SK-N-SH (cell line): Measurements from ENCODE around the gene CRTC1. TPM values are rescaled to one million over a fixed set of nuclear protein-coding genes. Genes with fewer than 3 reads are reported as not detected.

Experiments
- CTCF ChIA-PET: fragments of 300-600, 350-600 bp; formaldehyde crosslinking; extraction: SDS; loops from one replicate; lab custom pipeline; 2021; lab: Yijun Ruan, JAX
- POLR2A ChIA-PET: fragments of 350-600 bp; sonication (Branson Sonifier 250); formaldehyde crosslinking; extraction: SDS; loops from one replicate; lab custom pipeline; 2020; ENCODE audit warnings: antibody characterized with exemption, inconsistent platforms; lab: Yijun Ruan, JAX
- DNase-seq: peaks from one replicate; pipeline ENCODE4 v3.0.0; 2012
- H2AFZ ChIP-seq: fragments of 200-600 bp; sonication (generic); 2 replicates; pipeline ENCODE4 v1.8.1; 2016; ENCODE audit warnings: antibody characterized with exemption, mild to moderate bottlenecking, low read depth
- H3F3A ChIP-seq: fragments of 200-600 bp; sonication (generic); replicated peaks from 2 replicates; pipeline ENCODE3; 2016; ENCODE audit warnings: antibody characterized with exemption, mild to moderate bottlenecking; ENCODE audit not compliant: insufficient read depth
- H3K27ac ChIP-seq, 2 experiments: fragments of 200-500 bp in 1 of 2; fragments of 200-600 bp in 1 of 2; sonication (Bioruptor generic) in 1 of 2; sonication (generic), shearing (Covaris generic) in 1 of 2; 2 replicates each; pipeline versions ENCODE4 v1.5.1 to v1.6.1; 2014 to 2016; ENCODE audit warnings: low read depth in 2 of 2, inconsistent platforms in 1 of 2, low read length in 1 of 2, mild to moderate bottlenecking in 1 of 2, mixed read lengths in 1 of 2
- H3K27me3 ChIP-seq: fragments of 200-600 bp; sonication (generic), shearing (Covaris generic); 2 replicates; pipeline ENCODE4 v1.6.1; 2016; ENCODE audit warnings: mixed run types; ENCODE audit not compliant: insufficient read depth
- H3K36me3 ChIP-seq, 2 experiments: fragments of 200-500 bp in 1 of 2; fragments of 200-600 bp in 1 of 2; sonication (Bioruptor generic) in 1 of 2; sonication (generic) in 1 of 2; replicated peaks in 1 of 2; 2 replicates each; pipeline versions ENCODE3 to v1.5.1; 2014 to 2016; ENCODE audit warnings: low read length in 1 of 2, mild to moderate bottlenecking in 1 of 2; ENCODE audit not compliant: insufficient read depth in 2 of 2, control insufficient read depth in 1 of 2
- H3K4me1 ChIP-seq, 2 experiments: fragments of 200-500 bp in 1 of 2; fragments of 200-600 bp in 1 of 2; sonication (Bioruptor generic) in 1 of 2; sonication (generic), shearing (Covaris generic) in 1 of 2; 2 replicates each; pipeline versions ENCODE4 v1.5.1 to v1.6.1; 2014 to 2016; ENCODE audit warnings: low read depth in 1 of 2, low read length in 1 of 2, mixed run types in 1 of 2; ENCODE audit not compliant: insufficient read depth in 2 of 2, control insufficient read depth in 1 of 2
- H3K4me2 ChIP-seq: fragments of 200-600 bp; sonication (generic), shearing (Covaris generic); 2 replicates; pipeline ENCODE4 v1.6.1; 2017; ENCODE audit warnings: mixed run types
- H3K4me3 ChIP-seq, 2 experiments: fragments of 200-500 bp in 1 of 2; fragments of 200-600 bp in 1 of 2; sonication (Bioruptor generic) in 1 of 2; sonication (generic), shearing (Covaris generic) in 1 of 2; 2 replicates each; pipeline versions ENCODE4 v1.5.1 to v1.8.1; 2014 to 2016; ENCODE audit warnings: low read depth in 2 of 2, inconsistent platforms in 1 of 2, low read length in 1 of 2, mild to moderate bottlenecking in 1 of 2, mixed read lengths in 1 of 2, moderate library complexity in 1 of 2
- H3K79me2 ChIP-seq: fragments of 200-600 bp; sonication (generic); 2 replicates; pipeline ENCODE4 v1.8.1; 2017; ENCODE audit warnings: mild to moderate bottlenecking; ENCODE audit not compliant: insufficient read depth
- H3K9ac ChIP-seq: fragments of 200-600 bp; sonication (generic); 2 replicates; pipeline ENCODE4 v1.6.1; 2017; ENCODE audit warnings: mixed run types
- H3K9me2 ChIP-seq: fragments of 200-600 bp; sonication (generic); 2 replicates; pipeline ENCODE4 v1.6.1; 2017; ENCODE audit warnings: mixed run types
- H3K9me3 ChIP-seq: fragments of 200-600 bp; sonication (generic); 2 replicates; pipeline ENCODE4 v1.6.1; 2017; ENCODE audit warnings: mixed run types, mild to moderate bottlenecking, moderate library complexity
- H4K20me1 ChIP-seq: fragments of 200-600 bp; sonication (generic); 2 replicates; pipeline ENCODE4 v1.6.1; 2017; ENCODE audit warnings: mild to moderate bottlenecking, mixed run types; ENCODE audit not compliant: insufficient read depth
- CHD2 ChIP-seq: fragments of 150-350 bp; IDR thresholded peaks from 2 replicates; pipeline ENCODE4 v1.6.1; 2018; ENCODE audit warnings: low read length; ENCODE audit not compliant: partially characterized antibody
- ELF1 ChIP-seq: IDR thresholded peaks from 2 replicates; pipeline ENCODE4 v1.4.0; 2012
- EZH2phosphoT487 ChIP-seq: fragments of 200-600 bp; sonication (generic); IDR thresholded peaks from 2 replicates; pipeline ENCODE4 v1.6.1; 2017; ENCODE audit warnings: low read depth, mixed run types, mild to moderate bottlenecking, antibody characterized with exemption, moderate library complexity, borderline replicate concordance
- JUND ChIP-seq: IDR thresholded peaks from 2 replicates; pipeline ENCODE4 v1.4.0; 2012
- MXI1 ChIP-seq: IDR thresholded peaks from 2 replicates; pipeline ENCODE4 v1.6.1; 2012; ENCODE audit warnings: mild to moderate bottlenecking, low read depth, low read length, improper control_type of control experiment
- RCOR1 ChIP-seq: fragments of 150-350 bp; IDR thresholded peaks from 2 replicates; pipeline ENCODE4 v1.6.1; 2017; ENCODE audit warnings: antibody characterized with exemption, low read length
- RXRA ChIP-seq: IDR thresholded peaks from 2 replicates; pipeline ENCODE4 v1.4.0; 2012; ENCODE audit warnings: low read depth, mild to moderate bottlenecking, borderline replicate concordance
- SMC3 ChIP-seq: IDR thresholded peaks from 2 replicates; pipeline ENCODE4 v1.6.1; 2012; ENCODE audit warnings: low read depth, low read length, improper control_type of control experiment
- TEAD4 ChIP-seq: IDR thresholded peaks from 2 replicates; pipeline ENCODE4 v1.4.0; 2012; ENCODE audit warnings: mild to moderate bottlenecking, borderline replicate concordance; ENCODE audit not compliant: insufficient read depth
- WGBS: methylation state at CpG from one replicate; pipeline ENCODE4 v1.1.6; 2017; ENCODE audit warnings: low lambda C conversion rate; 5-methylcytosine and 5-hydroxymethylcytosine counted together
- polyA plus RNA-seq, 3 experiments: library from polyadenylated mRNA; depleted of rRNA; stranded (reverse); fragments of >200 nt; gene quantifications; 2 replicates each; pipeline ENCODE4 v1.2.3, GENCODE V29; 2012
- TF ChIP-seq, protein P1 (sequence below): IDR thresholded peaks from 2 replicates; pipeline ENCODE4 v1.6.1; 2012; ENCODE audit warnings: mild to moderate bottlenecking, low read depth, low read length, moderate library complexity
- TF ChIP-seq, protein P2 (sequence below): IDR thresholded peaks from 2 replicates; pipeline ENCODE4 v1.4.0; 2012; ENCODE audit warnings: low read depth
- TF ChIP-seq, protein P3 (sequence below): fragments of 200-600 bp; sonication (generic); IDR thresholded peaks from 2 replicates; pipeline ENCODE4 v1.6.1; 2017; ENCODE audit warnings: antibody characterized with exemption, mild to moderate bottlenecking, moderate library complexity
- TF ChIP-seq, protein P4 (sequence below): fragments of 150-350 bp; IDR thresholded peaks from 2 replicates; pipeline ENCODE4 v1.6.1; 2016; ENCODE audit warnings: mild to moderate bottlenecking, low read depth, low read length

The CRTC1 gene
- polyA plus RNA-seq, 1 of the 3 experiments (the other 2 are of a cell fraction): 5.0 TPM

DNA sequence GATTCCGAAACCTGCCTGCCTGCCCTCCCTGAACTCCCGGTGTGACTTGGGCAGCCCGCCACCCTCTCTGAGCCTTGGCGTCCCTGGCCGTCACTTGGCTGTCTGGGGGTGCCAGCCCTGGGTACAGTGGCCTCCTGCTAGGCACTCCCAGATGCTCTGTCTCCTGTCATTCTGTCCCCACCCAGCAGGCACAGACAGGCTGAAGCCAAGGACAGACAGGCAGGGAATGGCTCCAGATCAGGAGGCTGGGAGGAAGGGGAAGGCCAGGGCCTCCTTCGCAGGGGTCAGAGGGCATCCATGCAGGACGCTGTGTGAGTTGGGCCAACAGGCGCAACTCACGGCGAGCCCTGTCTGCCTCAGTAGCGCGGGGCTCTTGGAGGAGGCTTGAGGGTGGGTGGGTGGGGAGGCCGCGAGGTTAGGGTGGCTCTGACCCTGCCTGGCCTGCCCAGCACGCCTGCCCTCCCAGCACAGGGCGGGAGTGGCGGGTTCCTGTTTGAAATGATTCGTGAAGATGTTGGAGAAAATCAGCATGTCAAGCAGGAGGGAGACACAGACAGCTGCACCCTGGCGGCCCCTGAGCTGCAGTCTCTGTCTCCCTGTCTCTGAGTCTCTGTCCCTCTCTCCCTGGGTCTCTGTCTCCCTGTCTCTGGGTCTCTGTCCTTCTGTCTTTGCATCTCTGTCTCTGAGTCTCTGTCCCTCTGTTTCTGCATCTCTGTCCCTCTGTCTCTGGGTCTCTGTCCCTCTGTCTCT lies 27.0 kb upstream of the CRTC1 start (continued):
- TF ChIP-seq, protein P1, sequence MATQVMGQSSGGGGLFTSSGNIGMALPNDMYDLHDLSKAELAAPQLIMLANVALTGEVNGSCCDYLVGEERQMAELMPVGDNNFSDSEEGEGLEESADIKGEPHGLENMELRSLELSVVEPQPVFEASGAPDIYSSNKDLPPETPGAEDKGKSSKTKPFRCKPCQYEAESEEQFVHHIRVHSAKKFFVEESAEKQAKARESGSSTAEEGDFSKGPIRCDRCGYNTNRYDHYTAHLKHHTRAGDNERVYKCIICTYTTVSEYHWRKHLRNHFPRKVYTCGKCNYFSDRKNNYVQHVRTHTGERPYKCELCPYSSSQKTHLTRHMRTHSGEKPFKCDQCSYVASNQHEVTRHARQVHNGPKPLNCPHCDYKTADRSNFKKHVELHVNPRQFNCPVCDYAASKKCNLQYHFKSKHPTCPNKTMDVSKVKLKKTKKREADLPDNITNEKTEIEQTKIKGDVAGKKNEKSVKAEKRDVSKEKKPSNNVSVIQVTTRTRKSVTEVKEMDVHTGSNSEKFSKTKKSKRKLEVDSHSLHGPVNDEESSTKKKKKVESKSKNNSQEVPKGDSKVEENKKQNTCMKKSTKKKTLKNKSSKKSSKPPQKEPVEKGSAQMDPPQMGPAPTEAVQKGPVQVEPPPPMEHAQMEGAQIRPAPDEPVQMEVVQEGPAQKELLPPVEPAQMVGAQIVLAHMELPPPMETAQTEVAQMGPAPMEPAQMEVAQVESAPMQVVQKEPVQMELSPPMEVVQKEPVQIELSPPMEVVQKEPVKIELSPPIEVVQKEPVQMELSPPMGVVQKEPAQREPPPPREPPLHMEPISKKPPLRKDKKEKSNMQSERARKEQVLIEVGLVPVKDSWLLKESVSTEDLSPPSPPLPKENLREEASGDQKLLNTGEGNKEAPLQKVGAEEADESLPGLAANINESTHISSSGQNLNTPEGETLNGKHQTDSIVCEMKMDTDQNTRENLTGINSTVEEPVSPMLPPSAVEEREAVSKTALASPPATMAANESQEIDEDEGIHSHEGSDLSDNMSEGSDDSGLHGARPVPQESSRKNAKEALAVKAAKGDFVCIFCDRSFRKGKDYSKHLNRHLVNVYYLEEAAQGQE: no peak
- TF ChIP-seq EZH2phosphoT487 (no peak), MXI1 (no peak)
- TF ChIP-seq, all 33 proteins: peak for 0

DNA sequence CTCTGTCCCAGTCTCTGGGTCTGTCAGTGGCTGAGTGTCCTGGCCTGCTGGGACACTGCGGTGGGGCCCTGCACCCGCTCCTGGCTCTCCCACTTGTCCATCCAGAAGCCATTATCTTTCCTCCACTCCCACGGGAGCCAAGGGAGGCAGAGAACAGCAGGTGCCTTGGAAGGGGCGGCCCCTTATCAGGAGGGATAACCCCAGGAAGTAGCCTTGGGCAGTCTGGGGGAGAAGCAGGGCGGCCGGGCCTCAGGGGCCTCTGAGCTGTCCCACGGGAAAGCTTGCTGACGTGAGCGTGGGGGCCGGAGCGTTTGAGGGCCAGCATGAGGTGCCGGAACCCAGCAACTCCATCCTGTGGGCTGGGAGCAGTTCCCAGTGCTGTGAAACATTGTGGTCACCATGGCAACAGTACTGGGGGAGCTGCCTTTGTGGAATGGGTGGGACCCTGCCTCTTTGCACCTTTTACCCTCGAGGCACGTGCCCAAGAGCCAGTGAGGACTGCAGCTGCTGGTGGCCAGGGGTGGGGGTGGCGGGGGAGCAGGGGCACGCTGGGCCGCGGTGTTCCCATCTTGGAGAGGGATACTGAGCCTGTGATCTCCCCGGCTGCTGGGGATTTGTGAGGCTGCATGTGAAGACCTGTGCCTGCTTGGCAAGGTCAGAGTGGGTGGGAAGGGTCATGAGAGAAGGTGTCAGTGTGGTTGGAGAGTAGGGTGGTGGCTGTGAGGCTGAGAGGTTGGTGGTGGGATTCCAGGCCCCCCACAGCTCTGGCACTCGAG lies 25.7 kb upstream of the CRTC1 start:
- WGBS: 76% methylated on average over 18 of the region's 20 CpGs

More for the DNA sequence above, 25.7 kb upstream of the CRTC1 start:
- H3F3A ChIP-seq: peaks cover 30% of the 10 kb centered on the region
- H3K79me2 ChIP-seq: 0 out of 2 replicates have a peak, but pooled peaks cover 3% of the 10 kb centered on the region
- H3K27ac ChIP-seq: no peak overlapping the region
- TF ChIP-seq SMC3 (no peak), ELF1 (no peak), RCOR1 (no peak), CHD2 (no peak), RXRA (no peak), TEAD4 (no peak), JUND (no peak), EZH2phosphoT487 (no peak)
- TF ChIP-seq, protein P2, sequence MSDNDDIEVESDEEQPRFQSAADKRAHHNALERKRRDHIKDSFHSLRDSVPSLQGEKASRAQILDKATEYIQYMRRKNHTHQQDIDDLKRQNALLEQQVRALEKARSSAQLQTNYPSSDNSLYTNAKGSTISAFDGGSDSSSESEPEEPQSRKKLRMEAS: no peak
- TF ChIP-seq, protein P3, sequence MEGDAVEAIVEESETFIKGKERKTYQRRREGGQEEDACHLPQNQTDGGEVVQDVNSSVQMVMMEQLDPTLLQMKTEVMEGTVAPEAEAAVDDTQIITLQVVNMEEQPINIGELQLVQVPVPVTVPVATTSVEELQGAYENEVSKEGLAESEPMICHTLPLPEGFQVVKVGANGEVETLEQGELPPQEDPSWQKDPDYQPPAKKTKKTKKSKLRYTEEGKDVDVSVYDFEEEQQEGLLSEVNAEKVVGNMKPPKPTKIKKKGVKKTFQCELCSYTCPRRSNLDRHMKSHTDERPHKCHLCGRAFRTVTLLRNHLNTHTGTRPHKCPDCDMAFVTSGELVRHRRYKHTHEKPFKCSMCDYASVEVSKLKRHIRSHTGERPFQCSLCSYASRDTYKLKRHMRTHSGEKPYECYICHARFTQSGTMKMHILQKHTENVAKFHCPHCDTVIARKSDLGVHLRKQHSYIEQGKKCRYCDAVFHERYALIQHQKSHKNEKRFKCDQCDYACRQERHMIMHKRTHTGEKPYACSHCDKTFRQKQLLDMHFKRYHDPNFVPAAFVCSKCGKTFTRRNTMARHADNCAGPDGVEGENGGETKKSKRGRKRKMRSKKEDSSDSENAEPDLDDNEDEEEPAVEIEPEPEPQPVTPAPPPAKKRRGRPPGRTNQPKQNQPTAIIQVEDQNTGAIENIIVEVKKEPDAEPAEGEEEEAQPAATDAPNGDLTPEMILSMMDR: no peak
- TF ChIP-seq, protein P4, sequence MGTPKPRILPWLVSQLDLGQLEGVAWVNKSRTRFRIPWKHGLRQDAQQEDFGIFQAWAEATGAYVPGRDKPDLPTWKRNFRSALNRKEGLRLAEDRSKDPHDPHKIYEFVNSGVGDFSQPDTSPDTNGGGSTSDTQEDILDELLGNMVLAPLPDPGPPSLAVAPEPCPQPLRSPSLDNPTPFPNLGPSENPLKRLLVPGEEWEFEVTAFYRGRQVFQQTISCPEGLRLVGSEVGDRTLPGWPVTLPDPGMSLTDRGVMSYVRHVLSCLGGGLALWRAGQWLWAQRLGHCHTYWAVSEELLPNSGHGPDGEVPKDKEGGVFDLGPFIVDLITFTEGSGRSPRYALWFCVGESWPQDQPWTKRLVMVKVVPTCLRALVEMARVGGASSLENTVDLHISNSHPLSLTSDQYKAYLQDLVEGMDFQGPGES: no peak
- H3K4me2 ChIP-seq: no peak overlapping the region
- no peaks in the 10 kb centered on the region for H3K9me3 ChIP-seq
- H3K4me1 ChIP-seq: peaks cover 13 to 27% of the 10 kb centered on the region in 2 experiments; a peak in 3 of 4 replicates
- no peaks in the 10 kb centered on the region for H3K36me3 ChIP-seq
- ChIA-PET CTCF (interaction anchor here (0.7 to 0.9 kb wide), 3 partner anchors 88 to 209 kb away, joined by 3 read pairs; no protein-coding TSS in a partner anchor), POLR2A (no interaction called here)
- H2AFZ ChIP-seq: no peak overlapping the region
- H3K4me3 ChIP-seq: no peak overlapping the region
- no peaks in the 10 kb centered on the region for H3K9me2 ChIP-seq
- peak; percentile 76 for DNase-seq
- H3K27me3 ChIP-seq: no peaks in the 10 kb centered on the region
- no peak overlapping the region for H3K9ac ChIP-seq
- H4K20me1 ChIP-seq: no peaks in the 10 kb centered on the region
